ENCODE data around the gene MTG2. TPM values are rescaled to one million over a fixed set of nuclear protein-coding genes. Genes with fewer than 3 reads are reported as not detected.
A peak's percentile ranks its signal among the peaks of the same experiment; 100 is the strongest.

Gene MTG2
- total and polyA plus RNA-seq, 2 of the 8 experiments (the other 6 are each of a cell fraction or from before 2014, with no cell fraction given): 14.4 to 22.8 TPM

- no peak overlapping the region for H2AFZ ChIP-seq (ENCODE audit: low read length)
Observed at GRCh38 chr20:62238569-62239277, 55.9 kb downstream of the MTG2 start.

More at GRCh38 chr20:62238569-62239277, 55.9 kb downstream of the MTG2 start:
- H3K4me3 ChIP-seq (ENCODE audit: extremely low read depth in 1 of 4, insufficient read depth in 2 of 4, low read depth in 3 of 4, low read length in 4 of 4): peak overlapping the region; percentile 72 to 90 (median 74)
- H3K4ac ChIP-seq (replicated peaks; ENCODE audit: insufficient read length, low read depth, low read length): no peak overlapping the region
- no peak overlapping the region for H4K8ac ChIP-seq (ENCODE audit: extremely low read depth, insufficient read depth, low read length)
- H3K56ac ChIP-seq (replicated peaks; ENCODE audit: insufficient read length, low read depth, low read length): no peak overlapping the region
- H4K91ac ChIP-seq (replicated peaks; ENCODE audit: insufficient read length, low read length): no peak overlapping the region
- H3K18ac ChIP-seq (ENCODE audit: extremely low read depth, low read length): peak overlapping the region; percentile 38; the same call in 1 of the 2 replicates
- H3K79me1 ChIP-seq (ENCODE audit: low read depth, low read length): peaks cover 17% of the 10 kb centered on the region
- peaks cover 0 to 9% (median 6%) of the 10 kb centered on the region in 4 experiments; a peak in 5 of 7 replicates for H3K4me1 ChIP-seq (replicated peaks in 1 of 4; ENCODE audit: control insufficient read depth in 3 of 4, insufficient read depth in 4 of 4, low read length in 3 of 4)
- DNase-seq (ENCODE audit: low read depth in 1 of 2, low spot score in 2 of 2) (no peak), FAIRE-seq (no peak)
- H2BK120ac ChIP-seq (replicated peaks; ENCODE audit: low read depth, low read length): no peak overlapping the region
- H3K79me2 ChIP-seq (ENCODE audit: control insufficient read depth in 1 of 2, insufficient read depth in 2 of 2, low read length in 2 of 2): peaks cover 6 to 43% of the 10 kb centered on the region in 2 experiments; a peak in 3 of 4 replicates
- no peak overlapping the region for H4K5ac ChIP-seq (ENCODE audit: insufficient read length, low read depth, low read length)
- peak overlapping the region; percentile 89 to 91 for H3K4me2 ChIP-seq (ENCODE audit: insufficient read depth in 1 of 2, low read depth in 2 of 2, low read length in 2 of 2)
- WGBS, 2 experiments (ENCODE audit: extremely low coverage in 1 of 2, insufficient coverage in 1 of 2, insufficient read length in 1 of 2, insufficient replicate concordance in 2 of 2, low coverage in 1 of 2, low lambda C conversion rate in 2 of 2, missing lambda C conversion rate in 1 of 2): 2% methylated on average over 18 of the region's 70 CpGs; no CpG with 5 or more reads in 1 of the 2 experiments
- peaks cover 10 to 19% of the 10 kb centered on the region in 2 experiments for H4K20me1 ChIP-seq (replicated peaks in 1 of 2; ENCODE audit: control insufficient read depth in 1 of 2, insufficient read depth in 2 of 2, low read length in 2 of 2)
- H2BK5ac ChIP-seq (ENCODE audit: low read depth, low read length): peak overlapping the region; percentile 80; the same call in 1 of the 2 replicates
- H2BK20ac ChIP-seq (ENCODE audit: low read length): no peak overlapping the region
- H2BK12ac ChIP-seq (ENCODE audit: low read depth, low read length): no peak overlapping the region
- TF ChIP-seq KDM1A (IDR thresholded peaks at IDR 0.05; ENCODE audit: borderline replicate concordance, low read length) (no peak), TBP (IDR thresholded peaks at IDR 0.05; ENCODE audit: low read depth, low read length) (no peak), PHF8 (conservative IDR thresholded peaks at IDR 0.05; ENCODE audit: low read depth, low read length) (peak; percentile 54), TAF1 (IDR thresholded peaks at IDR 0.05; ENCODE audit: low read depth, low read length) (no peak), POU5F1 (IDR thresholded peaks at IDR 0.05; ENCODE audit: low read depth, low read length) (no peak)
- TF ChIP-seq, protein P1, sequence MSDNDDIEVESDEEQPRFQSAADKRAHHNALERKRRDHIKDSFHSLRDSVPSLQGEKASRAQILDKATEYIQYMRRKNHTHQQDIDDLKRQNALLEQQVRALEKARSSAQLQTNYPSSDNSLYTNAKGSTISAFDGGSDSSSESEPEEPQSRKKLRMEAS (IDR thresholded peaks at IDR 0.05): peak; percentile 16; the same call in 1 of the 2 replicates
- H3K27ac ChIP-seq (ENCODE audit: low read depth, low read length): no peak overlapping the region
- no peak overlapping the region for H3K23ac ChIP-seq (ENCODE audit: insufficient read length)
- peaks cover 0 to 2% (median 0%) of the 10 kb centered on the region in 4 experiments; a peak in 1 of 8 replicates for H3K36me3 ChIP-seq (ENCODE audit: control insufficient read depth in 2 of 4, insufficient read depth in 4 of 4, low read length in 3 of 4)
- peaks cover 0 to 2% of the 10 kb centered on the region in 2 experiments; a peak in 1 of 4 replicates for H3K9me3 ChIP-seq (ENCODE audit: insufficient read depth in 2 of 2, low read depth in 1 of 2, low read length in 1 of 2)
- ChIA-PET CTCF (ENCODE audit: partially characterized antibody) (no interaction called here), POLR2A (ENCODE audit: partially characterized antibody) (interaction anchor here (0.9 to 2.6 kb wide), 3 partner anchors 12 to 46 kb away, joined by 3 to 7 read pairs (median 3); no protein-coding TSS in a partner anchor)
- H3K14ac ChIP-seq (ENCODE audit: insufficient read length): no peak overlapping the region
- H3K27me3 ChIP-seq (replicated peaks in 1 of 4; ENCODE audit: control insufficient read depth in 3 of 4, extremely low read depth in 1 of 4, insufficient read depth in 3 of 4, low read length in 3 of 4): 0 out of 7 replicates have a peak, but pooled peaks cover 0 to 3% (median 0%) of the 10 kb centered on the region in 4 experiments
- H2BK15ac ChIP-seq (ENCODE audit: low read length): no peak overlapping the region
- no peak overlapping the region for H2AK5ac ChIP-seq (ENCODE audit: low read depth, low read length)
- H3K23me2 ChIP-seq (ENCODE audit: low read depth, low read length): peaks cover 2% of the 10 kb centered on the region; the same call in 1 of the 2 replicates
- peak overlapping the region in 2 of 4 experiments; percentile 36 to 86; a peak in 4 of 7 replicates for H3K9ac ChIP-seq (replicated peaks in 1 of 4; ENCODE audit: extremely low read depth in 1 of 4, low read depth in 3 of 4, low read length in 3 of 4)
